GM12865 (cell line): ENCODE results near the gene ENC1.

Experiments used
- DNase-seq: peaks from one replicate; pipeline ENCODE4 v3.0.0; 2010; ENCODE audit warnings: low read depth
- H3K4me3 ChIP-seq: 2 replicates; pipeline ENCODE4 v1.5.1; 2011; ENCODE audit warnings: mild to moderate bottlenecking, low read depth, low read length, control low read depth
- TF ChIP-seq, protein P1 (sequence below): IDR thresholded peaks from 2 replicates; pipeline ENCODE4 v1.5.1; 2011; ENCODE audit warnings: low read length, control low read depth, low read depth, inconsistent platforms; ENCODE audit not compliant: insufficient read depth; ENCODE audit errors: missing control alignments

The ENC1 gene

GRCh38 chr5:74595143-74595925 is 45.2 kb downstream of the ENC1 start:
- no peak for DNase-seq
- TF ChIP-seq, protein P1, sequence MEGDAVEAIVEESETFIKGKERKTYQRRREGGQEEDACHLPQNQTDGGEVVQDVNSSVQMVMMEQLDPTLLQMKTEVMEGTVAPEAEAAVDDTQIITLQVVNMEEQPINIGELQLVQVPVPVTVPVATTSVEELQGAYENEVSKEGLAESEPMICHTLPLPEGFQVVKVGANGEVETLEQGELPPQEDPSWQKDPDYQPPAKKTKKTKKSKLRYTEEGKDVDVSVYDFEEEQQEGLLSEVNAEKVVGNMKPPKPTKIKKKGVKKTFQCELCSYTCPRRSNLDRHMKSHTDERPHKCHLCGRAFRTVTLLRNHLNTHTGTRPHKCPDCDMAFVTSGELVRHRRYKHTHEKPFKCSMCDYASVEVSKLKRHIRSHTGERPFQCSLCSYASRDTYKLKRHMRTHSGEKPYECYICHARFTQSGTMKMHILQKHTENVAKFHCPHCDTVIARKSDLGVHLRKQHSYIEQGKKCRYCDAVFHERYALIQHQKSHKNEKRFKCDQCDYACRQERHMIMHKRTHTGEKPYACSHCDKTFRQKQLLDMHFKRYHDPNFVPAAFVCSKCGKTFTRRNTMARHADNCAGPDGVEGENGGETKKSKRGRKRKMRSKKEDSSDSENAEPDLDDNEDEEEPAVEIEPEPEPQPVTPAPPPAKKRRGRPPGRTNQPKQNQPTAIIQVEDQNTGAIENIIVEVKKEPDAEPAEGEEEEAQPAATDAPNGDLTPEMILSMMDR, result no peak

DNA sequence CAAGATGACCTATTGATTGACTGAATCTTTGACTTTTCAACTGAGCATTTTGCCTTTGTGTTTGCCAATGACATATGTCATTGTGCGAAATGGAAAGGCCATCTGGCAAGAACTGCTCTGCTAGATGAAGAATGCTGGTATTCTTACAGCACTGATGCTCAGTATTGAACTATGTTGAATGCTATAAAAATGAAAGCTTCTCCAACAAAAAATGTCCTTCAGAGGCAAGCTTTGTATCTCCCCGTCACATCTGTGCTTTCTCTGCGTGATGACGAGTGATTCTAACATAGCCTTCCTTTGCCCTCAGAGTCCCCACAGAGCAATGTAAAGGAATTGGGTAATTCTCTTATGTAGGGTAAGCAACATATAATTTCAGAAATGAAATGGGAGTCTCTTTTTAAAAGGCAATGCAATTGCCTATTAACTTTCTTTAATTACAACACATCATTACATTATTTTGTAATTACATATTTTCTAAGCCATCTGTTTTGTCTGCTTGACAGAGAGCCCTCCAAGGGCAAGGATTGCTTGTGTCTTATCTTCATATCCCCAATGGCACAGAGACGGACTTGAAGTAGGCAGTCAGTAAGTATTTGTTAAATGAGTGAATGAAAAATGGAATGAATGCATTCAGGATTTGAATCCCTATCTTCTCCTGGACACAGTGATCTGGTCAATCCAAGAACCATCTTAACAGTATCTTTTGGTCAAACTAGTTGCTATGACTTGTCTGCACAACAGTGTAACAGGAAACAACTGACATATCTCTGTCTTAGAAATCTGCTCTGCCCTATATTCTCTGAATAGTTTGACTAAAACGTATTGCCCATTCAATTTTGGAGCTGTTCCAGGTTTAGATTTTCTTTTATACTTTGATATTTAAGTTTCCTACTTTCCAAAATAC is 46.1 kb downstream of the ENC1 start:
- H3K4me3 ChIP-seq, result no peak overlapping the region
- TF ChIP-seq, protein P1, result no peak
- DNase-seq, result no peak

More at GRCh38 chr5:74595143-74595925, 45.2 kb downstream of the ENC1 start:
- no peak overlapping the region for H3K4me3 ChIP-seq

DNA sequence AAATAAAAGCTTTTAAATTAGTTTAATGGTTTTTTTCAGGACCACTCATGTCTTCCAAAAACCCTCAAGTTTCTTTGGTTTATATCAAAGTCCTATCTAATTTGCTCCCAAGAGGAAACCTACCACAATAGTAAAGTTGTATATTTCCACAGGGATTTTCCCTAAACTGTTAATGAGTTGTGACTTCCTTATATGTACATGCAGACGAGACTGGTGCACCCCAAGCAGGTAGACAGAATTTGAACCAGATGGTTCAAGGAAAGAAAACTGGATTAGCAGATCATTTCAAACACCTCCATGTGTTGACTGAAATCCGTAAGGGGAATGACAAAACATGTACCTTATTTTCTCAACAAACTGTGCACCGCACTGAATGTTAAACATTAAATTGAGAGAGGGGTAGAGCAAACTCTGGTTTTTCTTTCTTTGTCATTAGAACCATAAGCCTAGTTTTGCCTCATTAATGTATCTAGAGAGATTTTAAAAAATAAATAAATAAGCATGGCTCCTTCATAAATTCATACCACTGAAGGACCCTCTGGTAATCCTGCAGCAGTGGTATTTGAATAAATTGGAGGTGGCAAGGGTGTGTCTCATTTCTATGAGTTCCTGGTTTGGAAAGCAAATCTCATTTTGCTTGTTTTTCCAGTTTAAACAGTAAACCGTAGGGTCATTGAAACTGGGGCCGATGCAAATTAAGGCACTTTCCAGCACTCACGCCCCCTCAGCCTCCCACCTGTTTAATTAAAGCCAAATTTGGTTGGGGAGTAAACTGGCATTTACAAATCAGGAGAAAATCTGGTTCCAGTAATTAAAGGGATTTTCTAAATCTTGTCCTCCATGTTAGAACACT is 51.1 kb downstream of the ENC1 start:
- no peak overlapping the region for H3K4me3 ChIP-seq
- TF ChIP-seq, protein P1, result no peak
- DNase-seq, result no peak

- TF ChIP-seq, protein P1, result no peak
- no peak overlapping the region for H3K4me3 ChIP-seq
- no peak for DNase-seq
Measured at GRCh38 chr5:74588415-74588814, 52.1 kb downstream of the ENC1 start.

GRCh38 chr5:74587890-74588289 is 52.6 kb downstream of the ENC1 start:
- no peak overlapping the region for H3K4me3 ChIP-seq
- TF ChIP-seq, protein P1, result no peak
- DNase-seq, result no peak

- no peak for DNase-seq
- TF ChIP-seq, protein P1, result no peak
- no peak overlapping the region for H3K4me3 ChIP-seq
Measured at GRCh38 chr5:74587300-74587699, 53.2 kb downstream of the ENC1 start.
